Measurements from ENCODE around the gene ARHGEF33.

DNA sequence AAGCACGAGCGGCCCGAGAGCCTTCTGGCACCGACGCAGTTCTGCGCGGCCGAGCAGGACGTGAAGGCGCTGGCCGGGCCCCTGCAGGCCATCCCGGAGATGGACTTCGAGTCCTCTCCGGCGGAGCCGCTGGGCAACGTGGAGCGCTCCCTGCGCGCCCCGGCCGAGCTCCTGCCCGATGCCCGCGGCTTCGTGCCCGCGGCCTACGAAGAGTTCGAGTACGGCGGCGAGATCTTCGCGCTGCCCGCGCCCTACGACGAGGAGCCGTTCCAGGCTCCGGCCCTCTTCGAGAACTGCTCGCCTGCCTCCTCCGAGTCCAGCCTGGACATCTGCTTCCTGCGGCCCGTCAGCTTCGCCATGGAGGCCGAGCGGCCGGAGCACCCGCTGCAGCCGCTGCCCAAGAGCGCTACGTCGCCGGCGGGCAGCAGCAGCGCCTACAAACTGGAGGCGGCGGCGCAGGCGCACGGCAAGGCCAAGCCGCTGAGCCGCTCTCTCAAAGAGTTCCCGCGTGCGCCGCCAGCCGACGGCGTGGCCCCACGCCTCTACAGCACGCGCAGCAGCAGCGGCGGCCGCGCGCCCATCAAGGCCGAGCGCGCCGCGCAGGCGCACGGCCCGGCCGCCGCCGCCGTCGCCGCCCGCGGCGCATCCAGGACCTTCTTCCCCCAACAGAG lies 70.4 kb downstream of the ARHGEF33 start:
- TF ChIP-seq, protein P1, sequence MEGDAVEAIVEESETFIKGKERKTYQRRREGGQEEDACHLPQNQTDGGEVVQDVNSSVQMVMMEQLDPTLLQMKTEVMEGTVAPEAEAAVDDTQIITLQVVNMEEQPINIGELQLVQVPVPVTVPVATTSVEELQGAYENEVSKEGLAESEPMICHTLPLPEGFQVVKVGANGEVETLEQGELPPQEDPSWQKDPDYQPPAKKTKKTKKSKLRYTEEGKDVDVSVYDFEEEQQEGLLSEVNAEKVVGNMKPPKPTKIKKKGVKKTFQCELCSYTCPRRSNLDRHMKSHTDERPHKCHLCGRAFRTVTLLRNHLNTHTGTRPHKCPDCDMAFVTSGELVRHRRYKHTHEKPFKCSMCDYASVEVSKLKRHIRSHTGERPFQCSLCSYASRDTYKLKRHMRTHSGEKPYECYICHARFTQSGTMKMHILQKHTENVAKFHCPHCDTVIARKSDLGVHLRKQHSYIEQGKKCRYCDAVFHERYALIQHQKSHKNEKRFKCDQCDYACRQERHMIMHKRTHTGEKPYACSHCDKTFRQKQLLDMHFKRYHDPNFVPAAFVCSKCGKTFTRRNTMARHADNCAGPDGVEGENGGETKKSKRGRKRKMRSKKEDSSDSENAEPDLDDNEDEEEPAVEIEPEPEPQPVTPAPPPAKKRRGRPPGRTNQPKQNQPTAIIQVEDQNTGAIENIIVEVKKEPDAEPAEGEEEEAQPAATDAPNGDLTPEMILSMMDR (conservative IDR thresholded peaks at IDR 0.05; ENCODE audit: low read depth, low read length): no peak
- TF ChIP-seq EZH2phosphoT487 (IDR thresholded peaks at IDR 0.05; ENCODE audit: borderline replicate concordance, low read length): no peak
- no peak for TF ChIP-seq EZH2 (IDR thresholded peaks at IDR 0.05; ENCODE audit: low read length, unreplicated experiment)

All from PC-3 (cell line).